Activated CD8-positive, alpha-beta T cell treated with anti-CD3 and anti-CD28 coated beads for 36 hours (primary cell): Measurements from ENCODE around the gene LRMDA. TPM values are rescaled to one million over a fixed set of nuclear protein-coding genes. Genes with fewer than 3 reads are reported as not detected.

Source experiments
- ATAC-seq: fragments of 200-7000 bp; cut with Tn5 transposase; one replicate; pipeline ENCODE4 v1.10.0; 2021; ENCODE audit warnings: mild to moderate bottlenecking, moderate library complexity
- CTCF ChIA-PET: fragments of 350-600 bp; sonication (Branson Sonifier 250); formaldehyde crosslinking; loops from one replicate; lab custom pipeline; 2021; ENCODE audit warnings: antibody characterized with exemption; lab: Charles Lee
- POLR2A ChIA-PET: fragments of 350-600 bp; sonication (Branson Sonifier 250); formaldehyde crosslinking; loops from one replicate; lab custom pipeline; 2021; ENCODE audit warnings: antibody characterized with exemption; lab: Charles Lee
- DNase-seq: peaks from one replicate; pipeline ENCODE4 v3.0.0-alpha.2; 2020
- H3K27ac Mint-ChIP-seq: one replicate; pipeline ENCODE4 v1.8.0; 2021; ENCODE audit warnings: mild to moderate bottlenecking, mixed read lengths
- H3K27me3 Mint-ChIP-seq: one replicate; pipeline ENCODE4 v1.8.0; 2021; ENCODE audit warnings: mixed read lengths
- H3K36me3 Mint-ChIP-seq: one replicate; pipeline ENCODE4 v1.8.0; 2021; ENCODE audit warnings: low read depth, mixed read lengths
- H3K4me1 Mint-ChIP-seq: one replicate; pipeline ENCODE4 v1.8.0; 2021; ENCODE audit warnings: low read depth, mixed read lengths
- H3K4me3 Mint-ChIP-seq: one replicate; pipeline ENCODE4 v1.8.0; 2021; ENCODE audit warnings: mild to moderate bottlenecking, moderate library complexity, mixed read lengths
- H3K9me3 Mint-ChIP-seq: one replicate; pipeline ENCODE4 v1.8.0; 2021; ENCODE audit warnings: mixed read lengths
- CTCF ChIP-seq: fragments of 200-600 bp; IDR thresholded peaks from one replicate; pipeline ENCODE4 v1.8.0; 2022; ENCODE audit warnings: antibody characterized with exemption, mild to moderate bottlenecking
- intact Hi-C: fragments of 100-400 bp; cut with micrococcal nuclease; formaldehyde crosslinking; loops from one replicate; pipeline ENCODE4 v1.10.0; 2022
- total RNA-seq, 2 experiments: library from RNA; stranded (reverse); gene quantifications; one replicate each; pipeline ENCODE4 v1.2.3, GENCODE V29; 2021

LRMDA gene
- total RNA-seq, 2 experiments from 2014 or later, result not detected

GRCh38 chr10:75408509-75408875, 22.9 kb upstream of the LRMDA start:
- Mint-ChIP-seq H3K36me3 (no peaks in the 10 kb centered on the region), H3K27ac (no peak overlapping the region), H3K4me3 (peak overlapping the region; percentile 27), H3K9me3 (no peaks in the 10 kb centered on the region), H3K4me1 (peaks cover 14% of the 10 kb centered on the region), H3K27me3 (peaks cover 62% of the 10 kb centered on the region)
- CTCF ChIA-PET, result no interaction called here
- no peak for TF ChIP-seq CTCF
- DNase-seq, result no peak
- ATAC-seq, result no peak
- POLR2A ChIA-PET, result no interaction called here
- intact Hi-C loops, result no loop called here

DNA sequence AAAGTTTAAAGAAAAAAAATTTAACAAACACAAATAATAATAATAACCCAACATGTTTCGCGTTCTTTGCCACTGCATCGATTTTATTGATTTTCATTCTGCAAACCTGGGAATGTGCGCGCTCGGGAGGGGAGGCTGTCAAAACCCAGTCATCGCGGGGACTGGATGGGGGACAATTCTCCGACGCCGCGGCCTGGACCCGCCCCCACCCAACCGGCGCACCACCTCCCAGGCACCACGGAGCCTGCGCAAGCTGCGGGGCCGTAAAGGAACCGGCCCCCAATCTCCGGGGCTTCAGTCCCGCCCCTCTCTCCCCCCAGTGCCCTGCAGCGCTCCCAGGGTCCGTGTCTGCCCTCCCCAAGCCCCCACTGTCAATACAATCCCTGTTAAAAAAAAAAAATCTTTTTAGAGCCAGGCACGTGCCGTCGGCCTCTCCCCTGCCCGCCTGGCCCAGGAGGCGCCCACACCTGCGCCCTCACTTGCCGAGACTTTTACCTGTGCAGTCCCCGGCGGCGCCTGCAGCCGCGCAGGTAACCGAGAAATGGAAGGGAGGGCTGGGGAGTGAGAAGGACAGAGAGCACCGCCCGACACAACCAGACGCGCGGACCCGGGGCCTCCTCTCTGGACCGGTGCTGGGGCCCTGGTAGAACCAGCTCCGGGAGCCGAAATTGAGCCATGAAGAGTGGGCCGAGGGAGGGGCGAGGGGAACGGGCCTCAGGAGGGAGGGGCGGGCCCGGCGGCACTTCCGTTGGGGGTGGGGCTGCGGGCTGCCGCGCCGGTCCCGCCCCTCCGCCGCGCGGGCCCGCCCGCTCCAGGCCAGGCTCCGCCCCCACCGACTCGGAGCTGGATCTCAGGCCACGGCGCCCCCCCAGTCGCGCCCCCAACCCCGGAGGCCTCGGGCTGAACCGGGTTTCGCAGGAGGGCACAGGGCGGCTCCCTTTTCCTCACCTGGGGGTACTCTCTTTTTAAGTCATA, 22.2 kb upstream of the LRMDA start:
- ATAC-seq (peak; percentile 87), DNase-seq (peak; percentile 35)
- Mint-ChIP-seq H3K4me3 (peak overlapping the region; percentile 60), H3K4me1 (peaks cover 10% of the 10 kb centered on the region), H3K27ac (no peak overlapping the region), H3K27me3 (peaks cover 61% of the 10 kb centered on the region), H3K9me3 (no peaks in the 10 kb centered on the region), H3K36me3 (no peaks in the 10 kb centered on the region)
- POLR2A ChIA-PET, result no interaction called here
- intact Hi-C loops, result no loop called here
- CTCF ChIA-PET, result no interaction called here
- no peak for TF ChIP-seq CTCF

DNA sequence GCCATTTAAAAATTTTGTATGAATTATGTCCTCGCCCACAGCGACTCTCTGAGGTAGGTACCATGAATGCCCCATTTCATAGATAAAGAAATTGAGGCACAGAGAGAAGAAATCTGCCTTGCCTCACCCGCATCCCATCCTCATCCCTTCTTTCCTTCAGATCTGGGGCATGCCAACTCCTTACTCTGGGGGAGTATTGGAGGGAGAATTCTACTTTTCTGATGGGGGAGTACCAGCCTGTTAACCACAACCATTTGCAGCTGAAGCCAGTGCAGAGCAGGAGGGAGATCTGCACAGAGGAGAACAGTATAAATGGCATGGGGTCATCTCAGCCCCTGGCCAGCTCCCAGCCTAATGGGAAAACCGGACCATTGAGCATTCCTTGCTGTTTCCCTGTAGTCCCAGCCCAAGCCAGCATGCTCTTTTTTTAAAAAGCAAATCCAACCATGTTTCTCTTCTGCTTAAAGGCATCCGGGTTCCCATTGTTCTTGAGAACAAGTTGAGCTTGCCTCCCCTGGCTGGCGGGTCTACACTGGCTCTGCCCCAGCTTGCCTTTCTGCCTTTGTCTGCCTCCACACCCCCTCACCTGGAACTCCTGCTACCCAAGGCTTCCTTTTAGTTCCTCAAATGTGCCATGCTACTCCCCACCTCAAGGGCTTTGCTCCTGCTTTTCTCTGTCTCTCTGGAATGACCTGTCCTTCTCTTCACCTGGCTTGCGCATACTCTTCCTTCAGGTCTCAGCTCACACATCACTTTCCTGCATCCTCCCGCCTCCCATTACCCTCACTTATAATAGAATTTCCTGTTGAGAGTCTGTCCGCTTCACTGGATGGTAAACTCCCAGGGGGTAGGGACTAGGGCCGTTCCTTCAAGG, 21.1 kb upstream of the LRMDA start:
- Mint-ChIP-seq H3K9me3 (no peaks in the 10 kb centered on the region), H3K27ac (no peak overlapping the region), H3K4me1 (peaks cover 10% of the 10 kb centered on the region), H3K4me3 (peak overlapping the region; percentile 60), H3K27me3 (peaks cover 59% of the 10 kb centered on the region), H3K36me3 (no peaks in the 10 kb centered on the region)
- no peak for ATAC-seq
- intact Hi-C loops, result no loop called here
- POLR2A ChIA-PET, result interaction anchor here (0.7 to 1.6 kb wide), 2 partner anchors 10 to 85 kb away, joined by 3 to 6 read pairs; no protein-coding TSS in a partner anchor
- CTCF ChIA-PET, result no interaction called here
- TF ChIP-seq CTCF, result no peak
- no peak for DNase-seq

DNA sequence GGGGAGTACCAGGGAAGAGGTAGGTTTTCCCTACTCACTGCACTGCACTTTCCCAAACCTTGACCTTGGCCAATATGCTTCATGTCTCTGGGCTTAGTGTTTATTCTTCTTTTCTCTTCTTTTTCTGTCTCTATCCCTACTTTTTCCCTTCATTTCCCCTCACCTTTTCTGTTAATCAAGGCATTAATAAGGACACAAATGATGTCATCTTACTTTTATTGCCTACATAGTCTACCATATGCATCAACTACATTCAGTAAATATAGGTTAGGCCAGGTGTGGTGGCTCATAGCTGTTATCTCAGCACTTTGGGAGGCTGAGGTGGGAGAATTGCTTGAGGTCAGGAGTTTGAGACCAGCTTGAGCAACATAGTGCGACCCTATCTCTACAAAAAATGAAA, 16.9 kb upstream of the LRMDA start:
- no peaks in the 10 kb centered on the region for H3K36me3 Mint-ChIP-seq
- ATAC-seq (no peak), DNase-seq (no peak)
- intact Hi-C loops, result no loop called here
- TF ChIP-seq CTCF, result no peak
- H3K9me3 Mint-ChIP-seq, result no peaks in the 10 kb centered on the region
- ChIA-PET POLR2A (interaction anchor here (0.9 to 1.2 kb wide), 2 partner anchors 9 to 12 kb away, joined by 3 to 4 read pairs; no protein-coding TSS in a partner anchor), CTCF (no interaction called here)
- peaks cover 3% of the 10 kb centered on the region for H3K4me1 Mint-ChIP-seq
- H3K27me3 Mint-ChIP-seq, result peaks cover 40% of the 10 kb centered on the region
- H3K27ac Mint-ChIP-seq, result no peak overlapping the region
- H3K4me3 Mint-ChIP-seq, result no peak overlapping the region
